GM21576 (cell line): Measurements from ENCODE around the gene FLYWCH2.
"Not testable (repeated sequence)": the region's sequence is repeated elsewhere in the genome, so short reads cannot be mapped to it uniquely, and the experiment has no call there.

Experiments used
- ATAC-seq: cut with Tn5 transposase; IDR thresholded peaks from one replicate; pipeline ENCODE4 v1.9.1; 2021; ENCODE audit warnings: mild to moderate bottlenecking, moderate library complexity; ENCODE audit not compliant: unreplicated experiment

FLYWCH2 gene

GRCh38 chr16:2912330-2913199 lies 29.6 kb downstream of the FLYWCH2 start:
- no peak for ATAC-seq

- no peak for ATAC-seq
These were observed 30.6 kb downstream of the FLYWCH2 start for GRCh38 chr16:2913603-2914002.

GRCh38 chr16:2914233-2914632 lies 31.2 kb downstream of the FLYWCH2 start:
- no peak for ATAC-seq

- ATAC-seq, result no peak
These were observed 32.3 kb downstream of the FLYWCH2 start for GRCh38 chr16:2915196-2915929.

DNA sequence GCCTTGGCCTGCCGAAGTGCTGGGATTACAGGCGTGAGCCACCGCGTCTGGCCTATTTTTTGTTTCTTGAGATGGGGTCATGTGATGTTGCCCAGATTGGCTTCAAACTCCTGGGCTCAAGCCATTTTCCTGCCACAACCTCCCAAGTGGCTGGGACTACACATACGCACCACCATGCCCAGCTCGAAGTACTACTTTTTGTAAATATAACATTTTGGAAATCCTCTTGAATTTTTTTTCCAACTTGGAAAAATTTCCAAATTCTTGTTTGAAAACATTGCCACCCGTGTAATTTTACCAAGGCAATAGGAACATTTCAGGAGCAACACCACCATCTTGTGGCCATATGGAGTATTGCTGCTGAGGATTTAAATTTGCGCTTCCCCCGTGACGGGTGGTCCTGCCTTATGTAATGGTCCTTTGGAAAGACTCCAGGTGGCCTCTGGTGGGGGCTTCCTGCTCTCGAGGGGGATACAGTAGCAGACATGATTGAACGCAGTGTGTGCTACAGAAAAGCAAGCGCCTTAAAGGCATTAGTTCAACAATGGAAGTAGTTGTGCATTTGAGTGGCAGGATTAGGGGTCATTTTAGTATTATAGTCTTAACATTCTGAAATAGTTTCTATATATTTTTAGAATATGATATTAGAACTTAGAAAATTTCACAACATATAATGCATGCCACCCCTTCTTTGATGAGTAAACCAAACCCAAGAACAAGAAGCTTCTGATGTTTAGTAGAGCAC lies 36.7 kb downstream of the FLYWCH2 start:
- ATAC-seq, result no peak

GRCh38 chr16:2923481-2923880 lies 40.5 kb downstream of the FLYWCH2 start:
- no peak for ATAC-seq

DNA sequence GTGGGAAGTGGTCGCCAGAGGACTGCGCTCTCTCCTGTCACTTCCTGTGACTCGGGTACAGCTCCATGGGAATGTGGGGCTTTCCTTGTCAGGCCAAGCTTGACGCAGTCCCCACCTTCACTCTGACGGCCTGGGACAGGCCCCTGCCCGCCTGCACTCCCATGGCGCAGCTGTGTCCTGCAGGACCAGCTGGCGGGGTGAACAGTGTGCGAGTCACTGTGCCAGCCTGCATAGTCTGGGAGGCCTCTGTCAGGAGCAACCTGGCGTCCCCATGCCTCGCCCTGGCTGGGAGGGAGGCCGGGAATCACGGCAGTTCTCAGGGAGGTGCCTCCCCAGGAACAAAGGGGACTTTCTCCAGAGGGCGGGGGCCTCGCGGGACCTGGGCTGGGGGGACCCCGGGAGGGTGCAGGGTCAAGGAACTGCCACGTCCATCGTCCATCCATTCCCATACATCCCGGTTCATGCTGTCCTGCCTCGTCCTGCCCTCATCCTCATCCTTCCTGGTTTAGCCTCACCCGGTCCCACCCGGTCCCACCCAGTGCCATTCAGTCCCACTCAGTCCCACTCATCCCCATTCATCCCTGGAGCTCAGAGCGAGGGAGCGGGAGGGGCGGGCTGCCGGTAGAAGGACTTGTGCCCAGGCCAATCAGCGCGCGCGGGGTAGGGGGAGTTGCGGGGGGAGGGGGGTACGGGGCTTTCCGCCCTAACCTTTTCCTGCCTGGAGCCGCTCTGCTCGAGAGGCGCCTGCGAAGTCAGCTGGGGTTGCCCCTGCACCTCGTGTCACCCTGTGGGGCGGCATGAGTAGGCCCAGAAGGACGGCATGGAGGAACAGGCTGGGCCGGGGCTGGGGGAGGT lies 42.1 kb downstream of the FLYWCH2 start:
- ATAC-seq, result no peak

DNA sequence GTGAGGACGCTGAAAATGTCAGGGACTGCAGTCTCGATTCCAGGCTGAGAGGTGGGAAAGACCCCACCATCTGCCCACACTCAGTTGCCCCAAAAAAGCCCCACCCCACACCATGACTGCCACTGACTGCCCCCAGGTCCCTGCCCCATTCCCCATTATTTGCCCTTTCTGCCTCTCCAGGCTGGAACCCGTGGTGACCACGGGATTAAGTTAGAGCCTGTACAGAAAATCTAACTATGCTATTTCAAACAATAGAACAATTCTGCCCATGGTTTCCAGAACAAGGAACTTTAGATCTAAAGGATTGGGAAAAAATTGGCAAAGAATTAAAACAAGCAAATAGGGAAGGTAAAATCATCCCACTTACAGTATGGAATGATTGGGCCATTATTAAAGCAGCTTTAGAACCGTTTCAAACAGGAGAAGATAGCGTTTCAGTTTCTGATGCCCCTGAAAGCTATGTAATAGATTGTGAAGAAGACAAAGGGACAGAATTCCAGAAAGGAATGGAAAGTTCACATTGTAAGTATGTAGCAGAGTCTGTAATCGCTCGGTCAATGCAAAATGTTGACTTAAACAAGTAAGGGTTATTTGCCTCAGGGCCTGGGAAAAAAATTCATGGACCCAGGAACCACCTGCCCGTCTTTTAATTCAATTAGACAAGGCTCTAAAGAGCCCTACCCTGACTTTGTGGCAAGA lies 43.1 kb downstream of the FLYWCH2 start:
- ATAC-seq, result no peak

GRCh38 chr16:2926650-2926999 lies 43.6 kb downstream of the FLYWCH2 start:
- ATAC-seq, result no peak

GRCh38 chr16:2927010-2927646 lies 44.1 kb downstream of the FLYWCH2 start:
- ATAC-seq, result no peak

DNA sequence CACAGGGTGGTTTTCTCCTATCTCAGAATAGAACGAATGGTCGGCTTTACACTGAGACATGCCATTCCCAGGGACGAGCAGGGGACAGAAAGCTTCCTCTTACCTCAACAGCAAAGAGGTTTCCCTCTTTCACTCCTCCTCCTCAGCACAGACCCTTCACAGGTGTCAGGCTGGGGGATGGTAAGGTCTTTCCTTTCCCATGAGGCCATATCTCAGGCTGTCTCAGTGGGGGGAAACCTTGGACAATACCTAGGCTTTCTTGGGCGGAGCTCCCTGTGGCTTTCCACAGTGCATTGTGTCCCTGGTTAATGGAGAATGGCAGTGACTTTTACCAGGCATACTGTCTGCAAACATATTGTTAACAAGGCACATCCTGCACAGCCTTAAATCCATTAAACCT lies 45.1 kb downstream of the FLYWCH2 start:
- not testable (repeated sequence) for ATAC-seq

GRCh38 chr16:2928796-2929195 lies 45.8 kb downstream of the FLYWCH2 start:
- no peak for ATAC-seq

- ATAC-seq, result no peak
These were observed 46.7 kb downstream of the FLYWCH2 start for GRCh38 chr16:2929693-2930092.

- ATAC-seq, result no peak
These were observed 47.2 kb downstream of the FLYWCH2 start for GRCh38 chr16:2930236-2930635.

GRCh38 chr16:2931231-2931914 lies 48.4 kb downstream of the FLYWCH2 start:
- ATAC-seq, result not testable (repeated sequence)

GRCh38 chr16:2933136-2933535 lies 50.1 kb downstream of the FLYWCH2 start:
- ATAC-seq, result no peak

DNA sequence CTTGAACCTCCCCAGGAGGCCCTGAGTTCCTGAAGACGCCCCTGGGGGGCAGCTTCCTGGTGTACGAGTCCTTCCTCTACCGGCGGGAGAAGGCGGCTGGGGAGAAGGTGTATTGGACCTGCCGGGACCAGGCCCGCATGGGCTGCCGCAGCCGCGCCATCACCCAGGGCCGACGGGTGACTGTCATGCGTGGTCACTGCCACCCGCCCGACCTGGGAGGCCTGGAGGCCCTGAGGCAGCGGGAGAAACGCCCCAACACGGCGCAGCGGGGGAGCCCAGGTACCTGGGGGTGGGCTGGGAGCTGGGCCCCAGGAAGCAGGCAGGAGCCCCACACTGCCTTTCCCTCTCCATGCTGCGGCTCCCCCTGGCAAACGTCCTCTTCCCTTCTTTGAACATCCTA lies 50.7 kb downstream of the FLYWCH2 start:
- ATAC-seq, result no peak

DNA sequence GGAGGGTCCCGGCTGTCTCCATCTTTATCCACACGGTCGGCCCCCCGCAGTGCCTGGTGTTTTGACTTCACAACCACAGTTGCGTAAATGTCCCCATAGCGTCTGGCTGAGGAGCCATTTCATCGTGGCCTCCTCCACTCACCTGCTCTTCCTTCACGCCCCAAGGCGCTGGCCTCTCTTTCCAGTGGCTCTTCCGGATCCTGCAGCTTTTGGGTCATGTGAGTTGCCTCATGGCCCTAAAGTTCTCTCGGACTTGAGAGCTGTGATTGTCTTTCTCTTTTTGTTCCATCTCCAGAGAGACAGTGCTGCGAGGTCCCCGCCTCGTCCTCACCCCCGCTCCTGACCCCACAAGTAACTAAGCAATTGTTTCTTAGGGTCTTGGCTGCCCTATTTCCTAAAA lies 51.4 kb downstream of the FLYWCH2 start:
- no peak for ATAC-seq

DNA sequence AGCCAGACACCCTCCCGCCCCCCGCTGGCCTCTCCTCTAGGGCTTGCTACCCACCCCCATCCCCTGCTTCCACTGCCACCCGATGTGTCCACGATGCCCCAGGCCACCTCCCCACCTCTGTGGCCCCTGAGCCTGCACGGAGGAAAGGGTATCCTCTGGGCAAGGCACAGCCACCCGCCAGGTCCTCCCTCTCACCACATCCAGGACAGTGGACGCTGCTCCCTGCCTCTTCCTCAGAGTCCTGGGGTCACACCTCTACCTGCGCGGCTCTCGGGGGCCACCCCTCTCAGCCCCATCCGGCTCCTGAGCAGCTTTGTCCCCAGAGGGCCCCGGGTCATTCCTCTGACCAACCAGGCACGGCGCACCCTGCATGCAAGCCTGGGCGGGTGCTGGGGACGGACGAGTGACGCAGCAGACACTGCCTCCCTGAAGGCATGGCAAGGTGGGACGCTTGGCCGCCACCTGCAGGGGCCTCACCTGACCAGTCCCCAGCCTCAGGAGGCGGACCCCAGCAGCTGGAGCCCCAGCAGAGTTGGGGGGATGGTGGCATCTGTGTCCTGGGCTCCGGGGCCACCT lies 53.5 kb downstream of the FLYWCH2 start:
- no peak for ATAC-seq
